Tibial artery (tissue), 4 donors: Measurements from ENCODE around the gene CA12.
"Not testable (repeated sequence)": the region's sequence is repeated elsewhere in the genome, so short reads cannot be mapped to it uniquely, and the experiment has no call there.

Experiments
- DNase-seq, 2 donors: peaks; one replicate each; pipeline ENCODE4 v3.0.0-alpha.2; 2019
- H3K27ac ChIP-seq, 2 donors: fragments of 200-600 bp; sonication (generic) in 1 of 2; 1 replicate in 1 of 2; 2 replicates in 1 of 2; pipeline ENCODE4 v1.5.1; 2018 to 2019; ENCODE audit warnings: mild to moderate bottlenecking in 1 of 2
- H3K27me3 ChIP-seq, 2 donors: fragments of 200-600 bp; sonication (generic) in 1 of 2; one replicate each; pipeline versions ENCODE4 v1.5.1 to v1.6.0; 2016 to 2019
- H3K36me3 ChIP-seq, 3 donors: fragments of 200-600 bp; sonication (generic) in 2 of 3; one replicate each; pipeline ENCODE4 v1.5.1; 2016 to 2019; ENCODE audit warnings: mild to moderate bottlenecking in 2 of 3
- H3K4me1 ChIP-seq, 4 donors: fragments of 200-600 bp; sonication (generic) in 2 of 4; 1 replicate in 3 of 4; 2 replicates in 1 of 4; pipeline ENCODE4 v1.5.1; 2016 to 2019
- H3K4me3 ChIP-seq, 2 donors: fragments of 200-600 bp; sonication (generic) in 1 of 2; 1 replicate in 1 of 2; 2 replicates in 1 of 2; pipeline ENCODE4 v1.5.1; 2018 to 2019; ENCODE audit warnings: mild to moderate bottlenecking in 2 of 2
- H3K9me3 ChIP-seq, 3 donors: fragments of 200-600 bp; sonication (generic) in 1 of 3; one replicate each; pipeline ENCODE4 v1.5.1; 2016 to 2019
- CTCF ChIP-seq, 2 experiments: fragments of 200-600 bp in 1 of 2; fragments of 450-650 bp in 1 of 2; IDR thresholded peaks; one replicate each; pipeline ENCODE4 v1.5.1; 2017 to 2019; ENCODE audit warnings: antibody characterized with exemption in 2 of 2, mild to moderate bottlenecking in 1 of 2, moderate library complexity in 1 of 2
- intact Hi-C: fragments of 100-400 bp; cut with DNase I; formaldehyde crosslinking; loops from one replicate; pipeline ENCODE4 v1.15.0; 2023; ENCODE audit warnings: low total_unique reads

Gene CA12

GRCh38 chr15:63322541-63322940 lies 59.1 kb downstream of the CA12 start:
- no peak for TF ChIP-seq CTCF (IDR thresholded peaks at IDR 0.05)
- H3K9me3 ChIP-seq: no peaks in the 10 kb centered on the region
- H3K4me3 ChIP-seq: no peak overlapping the region
- H3K27ac ChIP-seq: no peak overlapping the region
- H3K4me1 ChIP-seq: no peaks in the 10 kb centered on the region
- H3K27me3 ChIP-seq: no peaks in the 10 kb centered on the region
- intact Hi-C loops: no loop called here
- no peak for DNase-seq
- no peaks in the 10 kb centered on the region for H3K36me3 ChIP-seq

GRCh38 chr15:63321462-63321861 lies 60.2 kb downstream of the CA12 start:
- TF ChIP-seq CTCF (IDR thresholded peaks at IDR 0.05): no peak
- no peaks in the 10 kb centered on the region for H3K27me3 ChIP-seq
- intact Hi-C loops: no loop called here
- H3K36me3 ChIP-seq: no peaks in the 10 kb centered on the region
- DNase-seq: no peak
- no peaks in the 10 kb centered on the region for H3K9me3 ChIP-seq
- no peak overlapping the region for H3K27ac ChIP-seq
- H3K4me3 ChIP-seq: no peak overlapping the region
- H3K4me1 ChIP-seq: no peaks in the 10 kb centered on the region

GRCh38 chr15:63320981-63321380 lies 60.7 kb downstream of the CA12 start:
- intact Hi-C loops, DNase-seq, H3K4me1 ChIP-seq, H3K4me3 ChIP-seq, H3K27ac ChIP-seq, H3K9me3 ChIP-seq, H3K27me3 ChIP-seq, H3K36me3 ChIP-seq: not testable (repeated sequence)

GRCh38 chr15:63320446-63320845 lies 61.2 kb downstream of the CA12 start:
- H3K4me3 ChIP-seq, DNase-seq, H3K4me1 ChIP-seq, intact Hi-C loops, H3K9me3 ChIP-seq, H3K27ac ChIP-seq, H3K27me3 ChIP-seq, H3K36me3 ChIP-seq: not testable (repeated sequence)

GRCh38 chr15:63319065-63319464 lies 62.6 kb downstream of the CA12 start:
- no peak for DNase-seq
- no peak overlapping the region for H3K4me3 ChIP-seq
- TF ChIP-seq CTCF (IDR thresholded peaks at IDR 0.05): no peak
- H3K4me1 ChIP-seq: no peaks in the 10 kb centered on the region
- H3K36me3 ChIP-seq: no peaks in the 10 kb centered on the region
- H3K9me3 ChIP-seq: no peaks in the 10 kb centered on the region
- no peak overlapping the region for H3K27ac ChIP-seq
- intact Hi-C loops: no loop called here
- no peaks in the 10 kb centered on the region for H3K27me3 ChIP-seq

GRCh38 chr15:63318344-63318743 lies 63.3 kb downstream of the CA12 start:
- H3K27me3 ChIP-seq: no peaks in the 10 kb centered on the region
- TF ChIP-seq CTCF (IDR thresholded peaks at IDR 0.05): no peak
- H3K36me3 ChIP-seq: no peaks in the 10 kb centered on the region
- H3K27ac ChIP-seq: no peak overlapping the region
- no peaks in the 10 kb centered on the region for H3K4me1 ChIP-seq
- no peak overlapping the region for H3K4me3 ChIP-seq
- no peaks in the 10 kb centered on the region for H3K9me3 ChIP-seq
- DNase-seq: no peak
- intact Hi-C loops: no loop called here

- TF ChIP-seq CTCF (IDR thresholded peaks at IDR 0.05): no peak
- DNase-seq: no peak
- intact Hi-C loops: no loop called here
Observed at GRCh38 chr15:63314409-63314808, 67.2 kb downstream of the CA12 start.

More at GRCh38 chr15:63314409-63314808, 67.2 kb downstream of the CA12 start:
- no peaks in the 10 kb centered on the region for H3K36me3 ChIP-seq
- H3K27ac ChIP-seq: no peak overlapping the region
- H3K4me3 ChIP-seq: no peak overlapping the region
- no peaks in the 10 kb centered on the region for H3K9me3 ChIP-seq
- H3K4me1 ChIP-seq: no peaks in the 10 kb centered on the region
- H3K27me3 ChIP-seq: no peaks in the 10 kb centered on the region
